ENCODE measurements around the gene SSH2. TPM values are rescaled to one million over a fixed set of nuclear protein-coding genes. Genes with fewer than 3 reads are reported as not detected.

SSH2 gene
- total and polyA plus RNA-seq, 2 experiments from 2014 or later, result 9.9 to 12.7 TPM

DNA sequence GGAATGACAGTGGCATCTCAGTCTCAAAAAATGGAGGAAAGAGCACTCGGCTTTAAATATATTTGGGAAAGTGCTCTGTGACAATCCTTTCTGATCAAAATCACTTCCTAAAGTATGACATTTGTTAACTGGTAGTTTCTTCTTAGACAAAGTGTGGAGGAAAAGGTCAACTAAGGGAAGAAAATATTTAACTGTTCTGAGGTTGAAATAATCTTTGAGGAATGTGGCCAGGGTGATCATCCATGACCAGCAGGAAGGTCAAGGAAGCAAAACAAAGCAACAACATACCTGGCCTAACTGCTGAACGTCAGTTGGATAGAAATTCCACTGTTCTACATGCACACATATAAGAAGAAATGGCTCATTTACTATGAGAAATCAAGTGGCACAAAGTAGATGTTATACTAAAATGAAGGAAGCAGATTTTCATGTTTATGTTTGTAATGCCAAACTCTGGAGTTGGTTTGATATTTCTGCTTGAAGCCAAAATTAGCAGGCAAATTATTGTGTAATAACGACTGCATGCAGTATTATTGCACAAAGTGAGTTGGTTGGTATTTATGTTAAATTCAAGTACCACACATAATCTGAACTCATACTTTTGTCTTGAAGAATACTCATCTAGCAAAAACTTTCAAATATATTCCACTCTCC lies 220.0 kb downstream of the SSH2 start:
- no peak for DNase-seq (ENCODE audit: low spot score)
- H3K79me2 ChIP-seq, result peaks cover 2% of the 10 kb centered on the region

DNA sequence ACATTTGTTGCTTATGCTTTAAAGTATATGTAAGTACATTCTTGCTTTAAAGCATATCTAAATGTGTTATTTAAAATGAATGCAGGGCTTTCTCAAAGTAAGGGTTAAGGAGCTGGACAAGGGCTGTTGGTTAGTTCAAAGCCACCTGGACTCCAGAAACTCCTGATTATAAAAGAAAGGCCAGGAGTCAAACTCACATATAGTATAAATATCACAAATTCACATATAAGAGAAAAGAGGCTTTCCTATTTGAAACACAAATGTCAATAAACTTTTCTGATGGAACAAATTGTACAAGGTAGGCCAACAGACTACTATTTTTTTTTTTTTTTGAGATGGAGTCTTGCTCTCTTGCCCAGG lies 222.8 kb downstream of the SSH2 start:
- Histone ChIP-seq H3K36me3 (replicated peaks; ENCODE audit: insufficient read depth, low read depth) (no peaks in the 10 kb centered on the region), H3K27me3 (no peaks in the 10 kb centered on the region), H3K9me3 (ENCODE audit: low read depth) (no peaks in the 10 kb centered on the region), H3K27ac (no peak overlapping the region), H3K4me3 (no peak overlapping the region), H3K79me2 (peaks cover 2% of the 10 kb centered on the region), H4K20me1 (ENCODE audit: insufficient read depth, poor library complexity, severe bottlenecking) (no peaks in the 10 kb centered on the region), H2AFZ (no peak overlapping the region), H3K9me2 (replicated peaks; ENCODE audit: insufficient read depth) (no peaks in the 10 kb centered on the region), H3K4me2 (no peak overlapping the region), H3K4me1 (ENCODE audit: insufficient read depth) (peaks cover 8% of the 10 kb centered on the region)
- TF ChIP-seq EZH2 (IDR thresholded peaks at IDR 0.05; ENCODE audit: borderline replicate concordance) (no peak), EZH2phosphoT487 (IDR thresholded peaks at IDR 0.05; ENCODE audit: low read depth, severe bottlenecking, unreplicated experiment) (no peak), CTCF (IDR thresholded peaks at IDR 0.05; ENCODE audit: poor library complexity) (no peak)
- no peak for DNase-seq (ENCODE audit: low spot score)

More for the DNA sequence above, 220.0 kb downstream of the SSH2 start:
- peaks cover 8% of the 10 kb centered on the region for H3K4me1 ChIP-seq (ENCODE audit: insufficient read depth)
- no peaks in the 10 kb centered on the region for H3K9me2 ChIP-seq (replicated peaks; ENCODE audit: insufficient read depth)
- no peak overlapping the region for H2AFZ ChIP-seq
- 67% methylated on average over 3 of the region's 3 CpGs for WGBS (ENCODE audit: low lambda C conversion rate, missing lambda C conversion rate)
- H3K9me3 ChIP-seq (ENCODE audit: low read depth), result no peaks in the 10 kb centered on the region
- no peak overlapping the region for H3K27ac ChIP-seq
- no peaks in the 10 kb centered on the region for H3K27me3 ChIP-seq
- no peaks in the 10 kb centered on the region for H4K20me1 ChIP-seq (ENCODE audit: insufficient read depth, poor library complexity, severe bottlenecking)
- no peak overlapping the region for H3K4me3 ChIP-seq
- H3K4me2 ChIP-seq, result no peak overlapping the region
- no peaks in the 10 kb centered on the region for H3K36me3 ChIP-seq (replicated peaks; ENCODE audit: insufficient read depth, low read depth)
- TF ChIP-seq EZH2phosphoT487 (IDR thresholded peaks at IDR 0.05; ENCODE audit: low read depth, severe bottlenecking, unreplicated experiment) (no peak), CTCF (IDR thresholded peaks at IDR 0.05; ENCODE audit: poor library complexity) (no peak), EZH2 (IDR thresholded peaks at IDR 0.05; ENCODE audit: borderline replicate concordance) (no peak)

- Histone ChIP-seq H3K4me3 (no peak overlapping the region), H3K36me3 (replicated peaks; ENCODE audit: insufficient read depth, low read depth) (no peaks in the 10 kb centered on the region), H3K4me1 (ENCODE audit: insufficient read depth) (peaks cover 8% of the 10 kb centered on the region), H3K27ac (no peak overlapping the region), H3K9me3 (ENCODE audit: low read depth) (no peaks in the 10 kb centered on the region), H3K79me2 (peaks cover 2% of the 10 kb centered on the region), H3K4me2 (no peak overlapping the region), H4K20me1 (ENCODE audit: insufficient read depth, poor library complexity, severe bottlenecking) (no peaks in the 10 kb centered on the region), H2AFZ (no peak overlapping the region), H3K9me2 (replicated peaks; ENCODE audit: insufficient read depth) (no peaks in the 10 kb centered on the region), H3K27me3 (no peaks in the 10 kb centered on the region)
- no peak for DNase-seq (ENCODE audit: low spot score)
- TF ChIP-seq EZH2 (IDR thresholded peaks at IDR 0.05; ENCODE audit: borderline replicate concordance) (no peak), EZH2phosphoT487 (IDR thresholded peaks at IDR 0.05; ENCODE audit: low read depth, severe bottlenecking, unreplicated experiment) (no peak), CTCF (IDR thresholded peaks at IDR 0.05; ENCODE audit: poor library complexity) (no peak)
Observed at GRCh38 chr17:29706045-29706431, 224.0 kb downstream of the SSH2 start.

GRCh38 chr17:29705386-29705785 lies 224.6 kb downstream of the SSH2 start:
- H3K9me3 ChIP-seq (ENCODE audit: low read depth), result no peaks in the 10 kb centered on the region
- peaks cover 5% of the 10 kb centered on the region for H3K4me1 ChIP-seq (ENCODE audit: insufficient read depth)
- H3K9me2 ChIP-seq (replicated peaks; ENCODE audit: insufficient read depth), result no peaks in the 10 kb centered on the region
- no peaks in the 10 kb centered on the region for H3K27me3 ChIP-seq
- H3K4me3 ChIP-seq, result no peak overlapping the region
- H3K36me3 ChIP-seq (replicated peaks; ENCODE audit: insufficient read depth, low read depth), result no peaks in the 10 kb centered on the region
- 94% methylated on average over 3 of the region's 3 CpGs for WGBS (ENCODE audit: low lambda C conversion rate, missing lambda C conversion rate)
- H2AFZ ChIP-seq, result no peak overlapping the region
- H3K4me2 ChIP-seq, result no peak overlapping the region
- no peak for DNase-seq (ENCODE audit: low spot score)
- H4K20me1 ChIP-seq (ENCODE audit: insufficient read depth, poor library complexity, severe bottlenecking), result no peaks in the 10 kb centered on the region
- H3K79me2 ChIP-seq, result peaks cover 2% of the 10 kb centered on the region
- no peak for TF ChIP-seq CTCF (IDR thresholded peaks at IDR 0.05; ENCODE audit: poor library complexity)
- TF ChIP-seq EZH2 (IDR thresholded peaks at IDR 0.05; ENCODE audit: borderline replicate concordance), result no peak
- no peak for TF ChIP-seq EZH2phosphoT487 (IDR thresholded peaks at IDR 0.05; ENCODE audit: low read depth, severe bottlenecking, unreplicated experiment)
- no peak overlapping the region for H3K27ac ChIP-seq
